Stimulated activated CD8-positive, alpha-beta memory T cell treated with anti-CD3 and anti-CD28 coated beads, Interleukin-12 subunit alpha, Interleukin-12 subunit beta, amount 100 ng/mL, for 1 hour (primary cell): Measurements from ENCODE around the gene AHCYL2.
"Not testable (repeated sequence)": the region's sequence is repeated elsewhere in the genome, so short reads cannot be mapped to it uniquely, and the experiment has no call there.

ENCODE experiments used
- DNase-seq: peaks from one replicate; pipeline ENCODE4 v3.0.0-alpha.2; 2020; ENCODE audit warnings: low read depth

The AHCYL2 gene

DNA sequence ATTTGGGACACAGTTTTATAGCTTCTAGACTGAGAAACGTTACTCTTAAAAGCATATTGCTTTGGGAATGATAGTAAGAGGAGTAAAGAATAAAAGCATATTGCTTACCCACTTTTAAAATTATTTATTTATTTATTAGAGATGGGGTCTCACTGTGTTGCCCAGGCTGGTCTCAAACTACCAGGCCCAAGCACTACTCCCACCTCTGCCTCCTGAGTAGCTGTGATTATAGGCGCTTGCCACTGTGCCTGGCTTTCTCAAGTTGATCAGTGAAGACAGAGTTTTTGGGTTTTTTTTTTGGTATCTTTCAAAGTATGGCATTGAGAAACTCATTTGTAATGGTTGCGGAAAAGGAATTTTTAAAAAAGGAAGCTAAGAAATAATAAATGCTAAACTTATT, 68.0 kb downstream of the AHCYL2 start:
- DNase-seq = no peak

- no peak for DNase-seq
Observed at GRCh38 chr7:129295015-129295423, 70.2 kb downstream of the AHCYL2 start.

- peak; percentile 22 for DNase-seq
Observed at GRCh38 chr7:129298268-129298893, 73.6 kb downstream of the AHCYL2 start.

- no peak for DNase-seq
Observed at GRCh38 chr7:129299889-129300288, 75.1 kb downstream of the AHCYL2 start.

GRCh38 chr7:129300299-129300698, 75.5 kb downstream of the AHCYL2 start:
- not testable (repeated sequence) for DNase-seq

- DNase-seq = no peak
Observed at GRCh38 chr7:129307592-129307991, 82.8 kb downstream of the AHCYL2 start.

DNA sequence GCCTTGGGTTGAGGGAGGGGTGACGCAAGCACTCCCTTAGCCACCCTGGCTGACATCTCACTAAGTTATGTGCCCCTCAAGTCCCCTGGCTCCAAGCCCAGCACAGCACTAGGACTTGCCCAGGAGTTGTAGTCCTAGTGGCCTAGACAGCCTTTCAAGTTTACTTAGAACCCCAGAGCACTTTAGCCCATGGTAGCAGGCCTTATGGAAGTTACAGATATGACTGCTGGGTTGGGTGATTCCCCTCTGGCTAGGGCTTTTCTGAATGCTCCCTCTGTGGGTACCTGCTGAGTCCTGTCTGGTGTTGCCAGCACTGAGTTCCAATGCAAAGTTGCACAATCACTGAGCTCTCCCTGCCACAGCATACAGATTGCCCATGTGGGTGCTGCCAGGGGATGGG, 83.2 kb downstream of the AHCYL2 start:
- no peak for DNase-seq

DNA sequence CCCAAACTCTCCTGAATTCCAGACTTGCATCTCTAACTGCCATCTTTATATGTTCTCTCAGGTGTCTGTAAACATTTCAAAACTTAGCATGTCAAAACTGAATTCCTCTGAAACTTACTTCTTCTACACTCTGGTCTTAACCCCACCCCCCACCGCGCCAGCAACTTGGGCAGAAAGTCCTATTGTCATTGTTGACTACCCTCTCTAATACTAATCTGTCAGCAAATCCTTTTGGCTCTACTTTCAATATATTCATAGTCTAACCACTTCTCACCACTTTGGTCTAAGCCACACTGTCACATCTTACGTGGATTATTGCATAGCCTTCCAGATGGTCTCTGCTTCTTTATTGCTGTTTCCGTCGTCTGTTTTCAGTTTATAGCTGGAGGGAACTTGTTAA, 86.6 kb downstream of the AHCYL2 start:
- DNase-seq = no peak

DNA sequence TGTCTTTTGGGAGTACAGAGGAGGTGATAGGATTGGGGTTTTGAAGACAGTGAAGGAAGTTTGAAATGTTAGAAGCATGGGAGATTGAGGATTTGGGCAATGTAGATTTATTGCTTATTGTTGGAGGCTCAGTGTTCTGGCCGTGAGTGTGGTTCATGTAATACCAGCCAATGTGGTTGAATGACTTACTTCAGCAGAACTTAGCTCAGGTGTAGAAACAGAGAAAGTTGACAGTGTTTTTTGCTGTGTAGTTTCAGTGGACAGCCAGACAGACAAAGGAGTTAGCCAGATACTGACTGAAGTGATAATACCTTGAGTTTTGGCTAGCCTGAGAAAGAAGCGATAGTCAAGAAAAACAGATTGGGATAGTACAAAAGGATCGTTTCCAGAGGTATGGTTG, 88.5 kb downstream of the AHCYL2 start:
- DNase-seq = no peak

GRCh38 chr7:129315960-129316359, 91.1 kb downstream of the AHCYL2 start:
- no peak for DNase-seq

DNA sequence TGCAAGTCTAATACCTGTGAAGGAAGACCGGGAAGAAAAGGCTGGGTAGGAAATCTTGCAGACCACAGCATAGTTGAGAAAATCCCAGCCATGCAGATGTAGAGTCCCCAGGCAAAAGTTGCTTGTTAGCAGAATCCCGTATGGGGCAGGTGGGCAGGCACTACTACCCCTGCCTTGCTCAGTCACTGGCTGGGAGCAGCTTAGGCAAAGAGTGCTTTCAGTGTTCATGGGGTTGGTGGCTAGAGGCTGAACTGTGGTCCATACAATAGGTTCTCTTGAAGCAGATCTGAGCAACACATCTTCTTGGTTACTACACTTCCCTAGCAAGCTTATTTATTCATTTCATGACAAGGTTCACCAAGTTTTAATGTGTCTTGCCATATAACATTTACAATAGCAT, 92.6 kb downstream of the AHCYL2 start:
- no peak for DNase-seq

DNA sequence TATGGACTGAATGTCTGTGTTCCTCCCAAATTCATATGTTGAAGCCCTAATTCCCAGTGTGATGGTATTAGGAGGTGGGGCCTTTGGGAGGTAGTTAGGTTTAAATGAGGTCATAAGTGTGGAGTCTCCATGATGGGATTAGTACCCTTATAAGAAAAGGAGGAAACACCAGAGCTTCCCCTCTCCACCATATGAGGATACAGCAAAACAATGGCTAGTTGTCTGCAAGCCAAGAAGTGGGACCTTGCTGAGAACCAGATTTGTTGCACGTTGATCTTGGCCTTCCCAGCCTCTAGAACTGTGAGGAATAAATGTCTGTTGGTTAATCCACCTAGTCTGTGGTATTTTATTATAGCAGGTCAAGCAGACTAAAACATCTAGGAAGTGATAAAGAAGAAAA, 102.2 kb downstream of the AHCYL2 start:
- DNase-seq = no peak

DNA sequence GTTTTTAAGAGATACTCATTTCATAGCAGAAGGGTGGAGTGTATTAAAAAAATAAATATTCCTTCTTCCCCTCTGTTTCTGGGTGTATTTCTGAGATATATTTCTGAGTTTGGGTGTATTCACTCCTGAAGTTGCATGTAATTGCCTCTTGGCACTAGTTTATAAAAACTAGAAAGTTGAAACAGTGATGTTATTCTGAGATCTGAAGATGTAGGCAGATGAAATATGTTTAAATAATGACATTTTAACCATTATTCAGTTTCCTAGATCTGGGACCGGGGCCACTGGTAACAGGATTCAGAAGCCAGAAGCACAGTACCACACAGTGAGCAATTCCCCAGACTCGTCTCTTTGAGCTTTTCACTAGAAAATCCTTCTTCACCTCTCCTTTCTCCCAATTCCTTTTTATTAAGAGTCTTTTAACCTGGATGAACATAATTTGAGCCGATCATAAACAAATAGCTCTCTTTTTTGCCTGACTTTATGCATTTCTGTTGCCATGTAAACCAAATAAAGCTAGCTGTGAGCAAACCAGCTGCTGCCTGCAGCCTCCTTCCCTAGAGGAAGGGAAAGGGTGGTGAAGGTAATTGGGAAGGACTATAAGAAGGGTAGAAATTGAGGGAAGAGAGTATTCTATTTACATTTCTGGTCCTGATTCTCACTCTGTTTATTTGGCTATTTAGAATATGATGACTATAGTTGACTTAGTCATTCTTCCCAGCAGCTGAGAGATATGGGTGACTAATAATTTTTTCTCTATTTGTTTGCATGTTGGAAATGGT, 107.6 kb downstream of the AHCYL2 start:
- no peak for DNase-seq

GRCh38 chr7:129334473-129334872, 109.6 kb downstream of the AHCYL2 start:
- no peak for DNase-seq

DNA sequence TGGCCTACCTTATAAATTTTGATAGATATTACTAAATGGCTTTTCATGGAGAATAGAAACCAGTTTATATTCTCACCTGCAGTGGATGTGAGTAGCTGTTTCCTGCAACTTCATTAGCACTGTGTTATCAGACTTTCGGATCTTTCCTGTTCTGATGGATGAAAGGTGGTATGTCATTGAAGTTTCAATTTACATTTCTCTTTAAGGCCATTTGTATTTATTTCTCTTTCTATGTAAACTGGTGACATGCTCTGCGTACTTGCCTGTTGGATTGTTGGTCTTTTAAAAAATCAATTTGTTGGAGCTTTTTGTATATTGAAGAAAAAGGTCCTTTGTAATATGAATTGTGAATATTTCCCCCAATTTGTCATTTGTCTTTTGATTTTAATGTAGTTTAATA, 113.6 kb downstream of the AHCYL2 start:
- DNase-seq = no peak

GRCh38 chr7:129341212-129341611, 116.4 kb downstream of the AHCYL2 start:
- DNase-seq = no peak

GRCh38 chr7:129341816-129342806, 117.3 kb downstream of the AHCYL2 start:
- DNase-seq = no peak

DNA sequence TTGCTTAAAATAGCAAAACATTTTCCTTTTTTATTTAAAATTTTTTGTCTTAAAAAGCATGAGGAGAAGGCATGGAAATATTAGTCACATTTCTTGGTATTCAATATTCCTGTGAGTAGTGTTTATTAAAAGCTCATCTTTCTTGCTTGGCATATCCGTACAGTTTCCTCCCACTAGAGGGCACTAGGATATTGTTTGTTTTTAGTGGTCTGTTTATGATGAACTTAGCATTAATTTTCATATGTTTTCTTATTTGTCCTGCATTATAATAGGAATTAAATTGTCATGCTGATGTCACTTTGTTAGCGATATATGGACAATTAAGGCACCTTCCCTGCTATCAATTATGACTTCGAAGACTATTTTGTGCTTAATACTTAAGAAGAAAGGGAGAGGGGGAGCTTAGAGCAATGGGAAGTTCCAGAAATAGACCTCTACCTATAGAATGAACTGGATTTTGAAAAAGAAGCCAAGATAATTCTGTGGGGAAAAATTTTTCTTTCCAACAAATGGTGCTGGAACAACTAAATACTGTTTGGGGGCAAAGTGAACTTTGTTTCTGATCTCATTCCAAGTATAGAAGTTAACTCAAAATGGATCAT, 118.4 kb downstream of the AHCYL2 start:
- DNase-seq = no peak

DNA sequence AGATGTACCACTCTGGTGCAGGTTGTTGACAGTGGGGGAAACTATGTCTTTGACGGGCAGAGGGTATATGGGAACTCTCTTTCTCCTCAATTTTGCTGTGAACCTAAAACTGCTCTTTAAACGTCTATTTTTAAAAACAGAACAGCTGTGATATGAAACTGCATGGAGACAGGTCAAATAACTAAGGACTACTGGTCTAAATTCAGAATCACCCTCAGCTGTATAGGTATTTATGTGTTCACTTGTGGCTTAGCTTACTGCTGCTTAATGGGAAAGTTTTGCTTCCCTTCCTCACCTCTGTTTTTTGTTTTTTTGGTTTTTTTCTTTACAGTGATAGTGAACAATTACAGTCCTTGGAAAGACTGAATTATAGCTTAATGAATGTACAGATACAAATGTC, 122.5 kb downstream of the AHCYL2 start:
- no peak for DNase-seq

GRCh38 chr7:129348023-129348740, 123.4 kb downstream of the AHCYL2 start:
- no peak for DNase-seq

- DNase-seq = no peak
Observed at GRCh38 chr7:129351320-129351719, 126.5 kb downstream of the AHCYL2 start.
